HG02943 (cell line): ENCODE results near the gene UTS2B.

Experiments
- ATAC-seq: cut with Tn5 transposase; IDR thresholded peaks from one replicate; pipeline ENCODE4 v1.9.1; 2021; ENCODE audit warnings: mild to moderate bottlenecking, low read depth, moderate library complexity; ENCODE audit not compliant: unreplicated experiment

UTS2B gene

DNA sequence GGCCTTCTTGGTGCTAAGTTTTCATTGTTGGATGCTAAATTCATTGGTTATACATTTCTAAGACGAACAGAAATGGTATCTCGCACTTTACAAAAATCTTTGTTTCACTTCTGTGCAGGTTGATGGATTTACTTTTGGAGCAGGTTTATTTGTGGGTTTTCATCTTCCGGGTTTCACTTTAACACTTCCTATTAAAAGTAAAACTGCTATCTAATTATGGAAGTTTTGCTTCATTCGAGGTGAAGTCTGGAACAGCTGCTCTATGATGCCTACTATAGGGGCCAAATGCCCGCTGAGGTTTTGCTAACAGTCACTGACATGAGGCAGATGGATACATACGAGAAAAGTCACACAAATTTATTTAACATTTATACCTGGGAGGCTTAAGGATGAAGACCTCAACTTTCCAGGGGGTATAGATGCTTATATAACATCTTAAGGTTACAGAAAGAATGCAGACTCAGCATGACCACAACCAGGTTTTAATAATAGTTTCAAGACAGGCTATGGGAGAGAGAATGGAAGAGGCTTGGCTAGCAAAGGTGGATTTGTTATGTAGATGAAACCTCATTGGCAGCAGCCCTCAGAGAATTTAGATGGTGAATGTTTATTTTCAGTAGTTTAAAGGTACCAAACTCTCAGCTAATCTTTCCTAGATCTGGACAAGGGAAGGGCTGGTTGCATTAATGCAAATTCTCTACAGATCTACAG is 77.1 kb downstream of the UTS2B start:
- no peak for ATAC-seq

DNA sequence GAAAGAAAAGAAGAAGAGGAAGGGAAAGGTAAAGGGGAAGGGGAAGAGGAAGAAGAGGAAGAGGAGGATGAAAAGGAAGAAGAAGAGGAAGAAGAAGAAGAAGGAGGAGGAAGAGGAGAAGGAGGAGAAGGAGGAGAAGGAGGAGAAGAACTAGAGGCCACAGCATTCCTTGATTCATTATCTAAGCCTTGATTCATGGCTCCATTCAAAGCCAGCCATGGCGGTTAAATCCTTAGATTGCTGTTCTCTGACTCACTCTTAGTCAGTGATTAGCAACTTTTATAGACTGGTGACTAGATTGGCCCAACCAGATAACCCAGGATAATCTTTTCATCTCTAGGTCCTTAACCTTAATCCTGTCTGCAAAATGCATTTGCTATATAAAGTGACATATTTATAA is 83.7 kb downstream of the UTS2B start:
- no peak for ATAC-seq

DNA sequence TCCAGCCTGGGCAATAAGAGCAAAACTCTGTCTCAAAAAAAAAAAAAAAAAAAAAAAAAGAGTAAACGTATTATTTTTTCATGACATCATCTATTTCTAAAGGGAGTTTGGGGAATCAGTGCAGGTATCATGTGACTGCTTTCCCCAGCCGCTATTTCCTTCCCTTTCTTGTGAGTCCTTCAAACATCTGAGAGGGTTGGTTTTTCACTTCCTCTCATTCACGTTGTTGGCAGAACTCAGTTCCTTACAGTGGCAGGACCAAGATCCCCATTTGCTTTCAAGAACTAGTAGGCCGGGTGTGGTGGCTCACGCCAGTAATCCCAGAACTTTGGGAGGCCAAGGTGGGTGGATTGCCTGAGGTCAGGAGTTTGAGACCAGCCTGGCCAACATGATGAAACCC is 84.3 kb downstream of the UTS2B start:
- peak; percentile 74 for ATAC-seq

DNA sequence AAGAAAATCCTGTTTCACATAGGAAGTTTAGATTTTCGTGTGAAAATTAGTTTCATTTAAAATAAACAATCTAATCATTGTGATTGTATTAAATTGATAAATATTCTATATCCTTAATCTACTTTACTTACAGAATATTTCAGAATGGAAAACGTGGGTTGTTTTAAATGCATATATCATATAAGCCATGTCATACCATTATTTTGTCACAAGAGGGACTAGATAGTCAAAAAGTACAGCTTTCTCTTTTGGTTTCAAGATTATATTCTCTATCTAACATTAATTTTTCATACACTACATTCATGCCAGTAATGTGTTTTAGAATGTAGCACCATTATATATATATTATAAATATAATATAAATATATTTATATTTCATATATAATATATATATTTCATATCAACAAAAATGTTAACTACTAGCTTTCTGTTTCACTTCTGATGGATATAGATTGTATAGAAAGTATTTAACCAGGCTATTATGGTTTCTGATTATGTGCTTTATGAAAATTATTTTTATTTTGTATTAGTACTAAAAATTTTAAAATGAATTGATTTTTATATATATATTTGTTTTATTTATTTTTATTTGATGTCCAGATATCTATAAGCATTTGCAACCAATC is 86.0 kb downstream of the UTS2B start:
- ATAC-seq: no peak

DNA sequence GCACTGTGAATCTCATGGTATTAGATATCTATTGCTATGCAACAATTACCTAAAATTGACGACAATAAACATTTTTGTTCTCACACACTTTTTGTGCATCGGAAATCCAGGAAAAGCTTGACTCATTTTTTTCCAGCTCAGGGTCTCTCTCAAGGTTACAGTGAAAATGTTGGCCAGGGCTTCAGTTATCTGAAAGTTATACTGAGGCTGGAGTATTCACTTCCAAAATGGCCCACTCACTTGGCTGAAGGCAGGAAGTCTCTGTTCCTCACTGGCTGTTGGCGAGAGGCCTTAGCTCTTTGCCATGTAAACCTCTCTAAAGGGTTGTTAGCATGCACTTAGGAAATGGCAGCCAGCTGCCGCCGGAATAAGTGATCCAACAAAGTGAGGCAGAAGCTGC is 89.8 kb downstream of the UTS2B start:
- no peak for ATAC-seq

DNA sequence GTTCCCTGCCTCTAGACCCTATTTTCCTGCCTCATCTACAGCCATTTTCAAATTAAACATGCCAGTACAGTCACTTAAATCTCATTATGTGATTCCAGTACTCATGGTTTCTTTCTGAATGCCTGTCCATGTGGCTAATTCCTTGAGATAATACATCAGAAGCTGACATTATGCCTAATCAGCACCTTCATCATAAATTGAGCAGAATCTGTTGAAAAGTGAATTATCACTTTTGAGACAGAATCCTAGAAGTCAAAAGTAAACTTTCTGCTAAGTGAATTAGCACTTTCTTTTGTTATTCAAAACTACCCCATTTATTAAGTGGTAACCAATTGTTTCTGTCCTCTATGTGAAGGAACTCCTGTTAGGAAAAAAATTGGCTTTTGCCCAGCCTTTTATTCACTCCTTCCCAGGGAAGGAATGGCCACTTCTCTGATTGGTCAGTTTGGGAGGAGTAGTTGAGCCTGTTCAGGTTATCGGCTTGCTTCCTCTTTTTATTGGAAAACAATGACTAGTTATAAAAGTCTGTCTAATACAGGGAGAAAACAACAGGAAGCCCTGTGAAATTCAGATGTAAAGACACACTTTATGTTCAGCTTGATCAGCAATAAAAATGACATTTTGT is 90.8 kb downstream of the UTS2B start:
- ATAC-seq: no peak

DNA sequence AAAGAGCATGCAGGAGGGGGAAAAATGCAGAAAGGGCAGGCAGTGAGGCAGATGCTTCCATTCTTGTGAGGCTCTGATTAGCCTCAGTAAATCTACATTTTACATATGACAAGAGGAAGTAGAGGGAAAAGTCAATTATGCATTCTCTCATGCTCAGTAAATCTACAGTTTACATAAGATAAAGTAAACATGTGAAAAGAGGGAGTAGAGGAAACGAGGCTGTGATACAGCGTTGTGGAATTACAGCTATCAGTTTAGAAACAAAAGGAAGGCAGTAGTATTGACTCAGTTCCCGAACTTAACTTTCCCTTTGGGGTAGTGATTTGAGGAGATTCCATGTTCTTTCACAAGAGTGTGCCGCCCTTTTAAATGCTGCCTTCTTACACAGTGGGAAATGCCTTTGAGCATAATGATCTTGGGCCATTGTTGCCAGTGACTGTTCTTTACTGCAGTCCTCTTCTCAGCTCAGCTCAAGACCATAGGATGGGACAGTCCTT is 92.0 kb downstream of the UTS2B start:
- no peak for ATAC-seq

DNA sequence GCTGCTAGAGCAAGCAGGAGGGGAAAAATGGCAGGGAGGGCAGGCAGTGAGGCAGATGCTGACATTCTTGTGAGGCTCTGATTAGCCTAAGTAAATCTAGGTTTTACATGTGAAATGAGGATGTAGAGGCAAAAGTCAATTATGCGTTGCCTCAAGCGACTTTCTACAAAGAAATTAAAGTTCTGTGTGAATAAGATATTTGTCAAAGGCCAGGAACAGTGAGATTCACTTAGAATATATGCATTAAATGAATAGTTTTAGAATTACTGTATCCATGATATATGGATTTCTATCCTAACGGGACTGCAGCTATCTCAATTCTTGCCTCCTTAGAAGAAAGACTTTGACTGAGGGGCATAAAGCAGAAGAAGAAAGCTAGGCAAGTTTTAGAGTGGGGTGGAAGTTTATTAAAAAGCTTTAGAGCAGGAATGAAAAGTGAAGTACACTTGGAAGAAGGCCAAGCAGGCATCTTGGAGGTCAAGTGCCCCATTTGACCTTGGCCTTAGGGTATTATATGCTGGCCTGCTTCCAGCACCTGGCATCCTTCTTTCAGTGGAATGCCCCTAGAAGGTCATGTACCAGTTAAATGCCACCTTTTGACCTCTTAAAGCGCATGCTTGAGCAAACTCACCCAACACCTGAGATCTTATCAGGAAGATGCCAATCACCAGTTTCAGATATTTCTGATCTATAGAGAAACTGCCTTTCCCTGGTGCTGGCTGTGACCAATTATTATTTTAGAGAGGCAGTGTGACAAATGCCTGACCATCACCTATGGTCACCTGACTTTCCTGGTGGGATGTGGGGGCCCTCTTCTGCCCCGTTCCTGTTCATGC is 93.1 kb downstream of the UTS2B start:
- no peak for ATAC-seq

DNA sequence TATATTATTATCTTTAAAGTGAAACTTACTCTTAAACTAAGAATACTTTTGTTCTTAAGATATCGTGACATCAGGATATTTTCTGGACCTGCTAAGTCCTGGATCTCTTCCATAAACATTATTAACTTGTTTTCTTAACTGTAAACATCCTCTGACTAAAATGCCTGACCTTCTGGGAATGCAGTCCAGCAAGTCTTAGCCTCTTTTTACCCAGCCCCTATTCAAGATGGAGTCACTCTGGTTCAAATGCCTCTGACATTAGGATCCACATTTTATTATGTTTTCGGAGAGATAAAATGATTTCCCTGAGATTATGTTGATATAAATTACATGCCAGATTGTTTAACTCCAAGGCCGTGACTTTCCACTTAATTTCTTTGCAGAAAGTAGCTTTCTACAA is 93.7 kb downstream of the UTS2B start:
- no peak for ATAC-seq

DNA sequence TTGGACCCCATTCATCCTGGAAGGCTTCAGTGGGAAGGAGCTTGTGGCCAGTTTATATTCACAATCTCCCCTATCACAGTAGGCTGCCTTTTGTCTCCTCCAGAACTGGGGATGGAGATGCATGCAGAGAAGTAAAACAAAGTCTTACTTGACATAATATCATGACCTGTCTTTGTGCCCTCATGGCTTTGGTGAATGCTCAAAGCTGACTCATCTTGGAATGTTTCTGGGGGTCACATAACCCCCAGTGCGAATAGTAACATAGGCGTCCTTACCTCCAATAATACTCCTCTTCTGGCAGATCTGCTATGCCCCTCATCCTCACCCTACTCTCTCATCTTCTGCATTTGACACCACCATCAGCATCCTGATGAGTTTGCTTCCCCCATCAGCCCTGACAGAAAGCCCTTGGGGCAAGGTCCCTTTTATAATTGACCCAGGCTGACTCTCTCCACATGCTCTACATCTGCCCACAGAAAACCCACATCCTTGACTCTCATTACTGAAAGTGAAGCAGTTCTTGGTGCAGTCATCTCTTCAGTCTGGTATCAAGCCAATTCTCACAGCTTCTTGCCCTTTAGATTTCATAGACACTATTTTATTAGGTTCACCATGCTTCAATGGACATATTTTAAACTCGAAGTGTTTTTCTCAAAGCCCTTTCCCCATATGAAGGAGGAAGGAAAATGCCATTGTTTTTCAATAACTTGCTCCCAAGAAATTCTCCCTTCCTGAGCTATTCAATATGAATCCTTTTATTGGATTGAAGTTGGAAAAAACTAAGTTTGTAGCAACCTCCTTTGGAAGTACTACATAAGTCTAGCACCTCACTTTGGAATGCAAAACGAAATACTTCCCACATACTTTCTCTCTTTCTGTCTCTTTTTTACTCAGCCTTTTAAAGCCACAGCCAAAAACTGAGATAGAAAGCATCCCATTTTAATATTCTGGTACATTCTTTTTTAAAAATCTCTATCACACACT is 94.7 kb downstream of the UTS2B start:
- ATAC-seq: peak; percentile 98

DNA sequence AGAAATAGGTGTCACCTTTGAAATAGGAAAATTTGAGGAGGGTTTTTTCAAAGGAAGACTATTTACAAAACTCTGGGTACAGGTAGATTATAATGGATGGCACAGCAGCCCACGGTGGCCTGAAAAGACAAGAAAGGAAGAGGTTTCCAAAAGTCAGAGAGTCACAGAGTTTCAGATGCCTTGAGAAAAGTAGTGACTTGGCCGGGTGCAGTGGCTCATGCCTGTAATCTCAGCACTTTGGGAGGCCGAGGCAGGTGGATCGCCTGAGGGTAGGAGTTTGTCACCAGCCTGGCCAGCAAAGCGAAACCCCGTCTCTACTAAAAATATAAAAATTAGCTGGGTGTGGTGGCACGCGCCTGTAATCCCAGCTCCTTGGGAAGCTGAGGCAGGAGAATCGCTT is 96.1 kb downstream of the UTS2B start:
- ATAC-seq: no peak

DNA sequence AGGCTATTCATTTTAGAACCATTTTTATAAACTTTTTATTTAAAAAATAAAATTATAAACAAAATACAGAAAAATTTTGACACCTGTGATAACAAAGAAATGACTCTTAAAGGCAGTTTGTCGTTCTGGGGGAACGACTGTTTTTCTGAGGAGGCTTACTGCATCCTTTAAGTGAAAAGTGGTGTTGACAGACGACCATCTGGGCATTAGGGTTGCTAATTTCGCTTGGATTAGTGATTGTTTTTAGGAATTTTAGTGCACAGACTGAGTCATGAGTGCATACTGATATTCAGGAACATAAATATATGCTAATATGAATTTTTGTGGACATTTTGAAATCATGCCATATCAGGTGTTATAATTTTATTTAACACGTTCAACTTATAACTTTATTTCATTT is 102.8 kb downstream of the UTS2B start:
- ATAC-seq: no peak

DNA sequence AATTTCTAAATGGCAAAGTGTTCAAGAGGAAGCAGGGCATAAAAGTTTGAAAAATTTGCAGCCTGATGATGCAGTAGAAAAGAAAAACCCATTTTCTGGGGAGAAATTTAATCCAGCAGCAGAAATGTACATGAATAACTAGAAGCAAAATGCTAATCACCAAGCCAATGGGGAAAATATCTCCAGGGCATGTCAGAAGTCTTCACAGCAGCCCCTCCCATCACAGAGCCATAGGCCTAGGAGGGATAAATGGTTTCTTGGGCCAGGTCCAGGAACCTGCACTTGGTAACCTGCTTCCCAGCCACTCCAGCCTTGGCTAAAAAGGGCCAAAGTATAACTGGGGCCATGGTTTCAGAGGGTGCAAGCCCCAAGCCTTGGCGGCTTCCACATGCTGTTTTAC is 108.7 kb downstream of the UTS2B start:
- ATAC-seq: no peak

DNA sequence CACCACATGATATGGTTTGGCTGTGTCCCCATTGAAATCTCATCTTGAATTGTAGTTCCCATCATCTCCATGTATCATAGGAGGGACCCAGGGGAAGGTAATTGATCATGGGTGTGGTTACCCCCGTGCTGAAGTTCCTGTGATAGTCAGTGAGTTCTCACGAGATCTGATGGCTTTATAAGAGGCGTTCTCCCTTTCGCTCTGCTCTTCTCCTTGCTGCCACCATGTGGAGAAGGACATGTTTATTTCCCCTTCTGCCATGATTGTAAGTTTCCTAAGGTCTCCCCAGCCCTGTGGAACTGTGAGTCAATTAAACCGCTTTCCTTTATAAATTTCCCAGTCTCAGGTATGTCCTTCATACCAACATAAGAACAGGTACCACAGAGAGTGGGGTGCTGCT is 109.4 kb downstream of the UTS2B start:
- ATAC-seq: no peak

DNA sequence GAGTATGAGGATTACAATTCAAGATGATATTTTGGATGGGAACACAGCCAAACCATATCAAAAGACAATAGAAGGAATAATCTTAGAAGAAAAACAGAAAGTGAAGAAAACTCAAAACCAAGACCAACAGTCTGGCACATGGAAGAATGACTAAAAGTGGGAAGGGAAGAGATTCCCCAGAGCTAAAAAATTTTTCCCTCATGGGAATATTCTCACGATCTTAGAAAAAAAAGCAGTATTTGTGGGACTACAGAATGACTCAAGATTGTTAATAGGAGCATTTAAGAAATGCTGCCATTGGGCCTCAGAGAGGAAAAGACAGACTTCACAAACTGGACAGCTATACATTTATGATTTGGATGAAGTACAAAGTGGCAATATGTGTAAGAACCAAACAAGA is 113.0 kb downstream of the UTS2B start:
- no peak for ATAC-seq
